GM11168 (cell line): ENCODE measurements around the gene TNS1.

ENCODE experiments used
- in situ Hi-C: fragments of 300-500 bp; cut with MboI; formaldehyde crosslinking; loops from one replicate; pipeline ENCODE4 v1.12.0; 2022; ENCODE audit warnings: low sequenced_read_pairs; ENCODE audit not compliant: unreplicated experiment

TNS1 gene

GRCh38 chr2:217797165-217797564 is 205.6 kb downstream of the TNS1 start:
- in situ Hi-C loops = loop anchor here (25.0 kb wide), 1 partner anchor 290 kb away; no protein-coding TSS in a partner anchor

DNA sequence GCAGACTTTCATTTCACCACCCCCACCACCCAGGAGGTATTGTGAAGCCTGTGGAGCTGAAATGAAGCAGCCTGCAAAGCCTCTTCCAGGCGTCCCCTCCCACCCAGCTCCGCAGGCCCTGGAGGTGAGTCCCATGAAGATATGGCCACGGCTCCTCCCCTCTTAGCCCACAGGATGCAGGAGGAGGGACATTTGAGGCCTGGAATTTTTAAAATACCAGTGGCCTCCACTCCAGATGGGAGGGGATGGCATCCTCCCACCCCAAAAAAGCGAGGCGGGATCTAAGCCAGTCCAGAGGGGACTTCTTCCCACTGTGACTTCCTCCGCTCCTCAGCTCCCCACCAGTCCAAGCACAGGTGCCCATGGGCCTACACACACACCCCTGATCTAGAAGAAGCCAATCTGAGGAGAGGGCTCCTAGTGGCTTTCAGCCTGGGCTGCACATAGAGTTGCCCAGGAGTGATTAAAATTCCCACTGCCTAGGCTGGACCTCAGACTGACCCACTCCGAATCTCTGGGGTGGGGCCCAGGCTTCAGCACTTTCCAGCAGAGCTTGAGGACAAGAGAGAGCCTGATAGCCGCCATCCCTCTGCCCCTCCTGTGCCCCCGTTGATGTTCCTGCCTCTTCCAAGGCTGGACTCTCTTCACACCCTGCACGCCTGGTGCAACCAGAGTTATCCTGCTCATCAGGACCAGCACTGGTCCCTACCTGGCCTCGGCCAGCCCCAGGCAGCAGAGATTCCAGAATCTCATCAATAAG is 206.9 kb downstream of the TNS1 start:
- in situ Hi-C loops = loop anchor here (25.0 kb wide), 1 partner anchor 291 kb away; no protein-coding TSS in a partner anchor

DNA sequence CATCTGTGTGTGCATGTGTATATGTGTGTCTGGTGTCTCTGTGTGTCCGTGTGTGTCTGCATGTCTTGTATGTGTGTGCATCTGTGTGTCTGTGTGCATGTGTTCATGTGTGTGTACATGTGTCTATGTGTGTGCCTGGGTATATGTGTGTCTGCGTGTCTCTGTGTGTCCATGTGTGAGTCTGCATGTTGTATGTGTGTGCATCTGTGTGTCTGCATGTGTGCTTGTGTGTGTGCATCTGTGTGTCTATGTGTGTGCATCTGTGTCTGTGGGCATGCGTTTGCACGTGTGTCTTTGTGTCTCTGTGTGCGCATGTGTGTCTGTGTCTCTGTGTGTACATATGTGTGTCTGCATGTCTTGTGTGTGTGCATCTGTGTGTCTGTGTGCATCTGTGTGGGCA is 207.7 kb downstream of the TNS1 start:
- in situ Hi-C loops = loop anchor here (25.0 kb wide), 1 partner anchor 292 kb away; no protein-coding TSS in a partner anchor

DNA sequence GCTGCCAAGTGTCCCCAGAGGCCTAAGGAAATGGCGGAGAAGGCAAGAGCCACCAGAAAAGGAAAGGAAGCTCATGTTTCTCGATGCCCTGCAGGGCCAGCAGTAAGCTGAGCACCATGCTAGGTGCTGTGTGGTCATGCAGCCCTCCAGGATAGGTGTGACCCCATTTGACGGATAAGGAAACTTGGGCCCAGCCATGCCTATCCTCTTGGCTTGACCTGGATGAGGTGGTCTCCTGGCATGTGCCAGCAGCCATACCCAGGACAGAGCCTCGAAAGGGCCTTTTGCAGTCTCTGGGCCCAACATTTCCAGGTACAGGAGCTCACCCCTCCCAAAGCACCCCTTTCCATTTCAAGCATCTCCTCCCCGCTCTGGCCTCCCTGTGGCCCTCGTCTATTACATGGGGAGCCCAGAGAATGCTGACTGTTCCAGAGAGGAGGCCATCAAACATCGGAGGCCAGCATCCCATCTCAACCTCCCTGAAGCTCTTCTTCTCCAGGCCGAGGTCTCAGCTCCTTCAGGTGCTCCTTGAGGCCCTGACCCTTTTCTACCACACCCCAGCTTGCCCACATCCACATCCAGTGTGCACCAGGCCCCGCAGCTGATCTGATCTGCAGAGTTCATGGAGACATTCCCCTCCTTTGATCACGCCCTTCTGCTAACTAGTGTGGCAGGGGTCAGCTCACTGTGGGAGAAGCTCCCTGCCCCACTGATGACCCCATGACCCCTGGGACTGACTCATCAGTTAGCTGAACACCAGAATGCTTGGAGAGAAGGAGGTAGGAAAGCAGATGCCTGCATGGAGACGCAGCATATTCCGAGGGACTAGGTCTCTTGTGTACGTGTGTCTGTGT is 208.4 kb downstream of the TNS1 start:
- in situ Hi-C loops = loop anchor here (5.0 to 25.0 kb wide), 2 partner anchors 108 to 293 kb away; no protein-coding TSS in a partner anchor

DNA sequence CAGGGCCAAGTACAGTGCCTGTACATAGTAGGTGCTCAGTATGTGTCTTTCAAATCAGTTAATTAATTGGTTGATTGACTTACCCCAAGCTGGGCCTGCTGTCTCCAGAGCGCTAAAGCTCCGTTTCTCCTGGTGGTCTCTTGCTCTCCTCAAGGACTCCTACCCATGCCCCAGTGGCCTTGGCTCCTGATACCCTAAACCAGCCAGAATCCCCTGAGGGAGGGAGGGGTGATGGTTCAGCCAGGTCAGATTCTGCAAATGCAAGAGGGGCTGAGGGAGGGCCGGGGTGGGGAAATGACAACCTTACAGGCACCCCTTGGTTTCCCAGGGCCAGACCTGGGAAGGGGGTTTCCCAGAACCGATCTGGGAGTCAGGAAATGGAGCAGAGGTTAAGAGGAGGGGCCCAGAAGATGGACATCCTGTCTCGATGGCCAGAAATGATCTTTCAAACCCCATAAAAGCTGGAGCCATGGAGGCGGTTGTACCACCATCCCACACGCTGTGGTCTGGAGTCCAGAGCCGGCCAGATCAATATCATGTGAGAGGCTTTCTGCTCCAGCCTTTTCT is 209.1 kb downstream of the TNS1 start:
- in situ Hi-C loops = loop anchor here (5.0 to 25.0 kb wide), 2 partner anchors 109 to 294 kb away; no protein-coding TSS in a partner anchor

- in situ Hi-C loops = loop anchor here (5.0 to 25.0 kb wide), 2 partner anchors 109 to 294 kb away; no protein-coding TSS in a partner anchor
Observed at GRCh38 chr2:217792626-217793527, 209.9 kb downstream of the TNS1 start.

GRCh38 chr2:217791551-217791950 is 211.2 kb downstream of the TNS1 start:
- in situ Hi-C loops = loop anchor here (5.0 to 25.0 kb wide), 2 partner anchors 111 to 296 kb away; no protein-coding TSS in a partner anchor

DNA sequence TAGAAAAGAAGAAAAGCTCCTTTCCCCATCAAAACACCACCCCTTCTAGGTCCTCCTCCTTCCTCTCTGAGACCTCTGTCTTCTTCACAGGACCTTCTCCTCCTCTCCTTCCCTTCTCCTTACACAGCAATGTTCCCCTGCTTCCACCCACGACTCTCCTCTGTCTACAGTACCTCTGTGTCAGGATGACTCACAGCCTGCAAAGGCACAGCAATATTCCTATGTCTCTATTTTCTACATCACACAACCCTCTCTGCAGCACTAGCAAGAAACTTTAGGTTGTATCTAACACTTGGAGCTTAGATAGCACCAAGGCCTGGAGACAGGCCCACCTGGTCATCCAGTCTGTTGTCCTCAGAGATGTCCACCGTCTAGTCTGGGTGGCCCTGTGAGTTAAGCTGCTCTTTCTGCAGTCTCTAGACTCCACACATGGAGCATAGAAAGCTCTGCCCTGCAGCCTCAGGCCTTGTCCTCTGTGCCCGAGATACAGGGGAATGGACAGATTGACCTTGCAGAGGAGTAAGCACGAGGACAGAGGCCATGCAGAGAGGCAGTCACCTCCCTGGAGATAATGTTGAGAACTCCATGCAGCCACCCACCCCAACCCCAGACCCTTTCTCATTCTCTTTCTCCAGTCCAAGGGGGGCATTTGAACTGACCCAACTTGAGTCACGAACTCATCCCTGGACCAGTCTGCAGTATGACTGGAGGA is 212.0 kb downstream of the TNS1 start:
- in situ Hi-C loops = loop anchor here (5.0 to 25.0 kb wide), 2 partner anchors 111 to 296 kb away; no protein-coding TSS in a partner anchor

DNA sequence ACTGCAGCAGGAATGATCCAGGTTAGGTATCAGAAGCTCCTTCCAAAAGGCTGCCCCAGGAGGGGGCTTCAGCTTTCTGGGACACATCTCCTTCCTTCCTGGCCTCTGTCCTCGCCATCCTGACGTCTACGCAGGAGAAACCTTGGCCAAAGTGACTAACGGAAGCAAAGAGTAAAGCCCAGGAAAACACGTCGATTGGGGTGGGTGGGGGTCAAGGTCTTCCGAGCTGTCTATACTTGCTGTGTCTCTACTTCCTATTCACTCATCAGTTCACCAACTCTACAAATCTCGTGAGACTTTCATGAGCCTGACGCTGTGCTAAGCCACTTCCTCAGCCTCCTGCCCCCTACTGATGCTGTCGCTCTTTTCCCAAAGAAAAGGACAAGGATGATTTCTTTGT is 212.6 kb downstream of the TNS1 start:
- in situ Hi-C loops = loop anchor here (5.0 to 25.0 kb wide), 2 partner anchors 112 to 297 kb away; no protein-coding TSS in a partner anchor

- in situ Hi-C loops = loop anchor here (5.0 to 25.0 kb wide), 2 partner anchors 113 to 298 kb away; no protein-coding TSS in a partner anchor
Observed at GRCh38 chr2:217789736-217790181, 213.0 kb downstream of the TNS1 start.

GRCh38 chr2:217789003-217789735 is 213.6 kb downstream of the TNS1 start:
- in situ Hi-C loops = loop anchor here (25.0 kb wide), 1 partner anchor 298 kb away; no protein-coding TSS in a partner anchor

DNA sequence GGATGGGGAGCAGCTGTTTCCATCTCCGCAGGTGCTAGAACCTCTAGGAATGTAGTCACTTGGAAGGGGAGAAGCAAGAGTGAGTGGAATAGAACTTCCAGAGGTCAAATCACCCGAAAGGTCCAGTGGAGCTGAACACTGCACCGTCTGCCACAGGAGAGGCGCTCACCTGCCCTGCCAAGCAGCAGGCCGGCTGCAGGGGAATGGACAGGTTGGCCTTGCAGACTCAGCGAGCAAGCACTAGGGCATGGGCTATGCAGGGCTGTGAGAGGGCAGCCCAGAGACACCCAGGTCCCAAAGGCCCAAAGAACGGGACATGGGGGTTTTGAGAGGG is 214.2 kb downstream of the TNS1 start:
- in situ Hi-C loops = loop anchor here (25.0 kb wide), 1 partner anchor 299 kb away; no protein-coding TSS in a partner anchor

DNA sequence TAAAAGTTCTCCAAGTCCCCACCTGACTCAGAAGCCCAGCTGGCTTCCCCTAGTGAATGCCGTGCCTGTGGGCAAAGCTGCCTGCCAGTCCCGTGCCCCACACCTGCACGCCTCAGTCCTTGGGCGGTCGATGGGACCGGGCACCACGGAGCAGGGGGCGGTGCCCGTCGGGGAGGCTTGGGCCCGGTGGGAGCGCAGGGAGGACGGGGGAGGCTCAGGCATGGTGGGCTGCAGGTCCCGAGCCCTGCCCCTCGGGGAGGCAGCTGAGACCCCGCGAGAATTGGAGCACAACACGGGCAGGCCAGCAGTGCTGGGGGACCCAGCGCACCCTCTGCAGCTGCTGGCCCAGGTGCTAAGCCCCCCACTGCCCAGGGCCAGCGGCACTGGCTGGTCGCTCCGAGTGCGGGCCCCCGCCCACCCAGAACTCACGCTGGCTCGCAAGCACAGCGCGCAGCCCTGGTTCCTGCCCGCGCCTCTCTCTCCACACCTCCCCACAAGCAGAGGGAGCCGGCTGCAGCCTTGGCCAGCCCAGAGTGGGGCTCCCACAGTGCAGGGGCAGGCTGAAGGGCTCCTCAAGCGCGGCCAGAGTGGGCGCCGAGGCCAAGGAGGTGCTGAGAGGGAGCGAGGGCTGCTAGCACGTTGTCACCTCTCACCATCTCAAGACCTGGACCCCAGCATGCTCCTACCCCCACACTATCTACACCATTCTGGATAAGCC is 215.5 kb downstream of the TNS1 start:
- in situ Hi-C loops = loop anchor here (25.0 kb wide), 1 partner anchor 300 kb away; no protein-coding TSS in a partner anchor

DNA sequence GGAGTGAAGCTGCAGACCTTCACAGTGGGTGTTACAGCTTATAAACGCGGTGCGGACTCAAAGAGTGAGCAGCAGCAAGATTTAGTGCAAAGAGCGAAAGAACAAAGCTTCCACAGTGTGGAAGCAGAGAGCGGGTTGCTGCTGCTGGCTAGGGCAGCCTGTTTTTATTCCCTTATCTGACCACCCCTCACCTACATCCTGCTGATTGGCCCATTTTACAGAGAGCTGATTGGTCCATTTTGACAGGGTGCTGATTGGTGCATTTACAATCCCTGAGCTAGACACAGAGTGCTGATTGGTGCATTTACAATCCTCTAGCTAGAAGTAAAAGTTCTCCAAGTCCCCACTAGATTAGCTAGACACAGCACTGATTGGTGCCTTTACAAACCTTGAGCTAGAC is 216.2 kb downstream of the TNS1 start:
- in situ Hi-C loops = loop anchor here (25.0 kb wide), 1 partner anchor 301 kb away; no protein-coding TSS in a partner anchor

GRCh38 chr2:217785544-217786045 is 217.2 kb downstream of the TNS1 start:
- in situ Hi-C loops = loop anchor here (25.0 kb wide), 1 partner anchor 302 kb away; no protein-coding TSS in a partner anchor

DNA sequence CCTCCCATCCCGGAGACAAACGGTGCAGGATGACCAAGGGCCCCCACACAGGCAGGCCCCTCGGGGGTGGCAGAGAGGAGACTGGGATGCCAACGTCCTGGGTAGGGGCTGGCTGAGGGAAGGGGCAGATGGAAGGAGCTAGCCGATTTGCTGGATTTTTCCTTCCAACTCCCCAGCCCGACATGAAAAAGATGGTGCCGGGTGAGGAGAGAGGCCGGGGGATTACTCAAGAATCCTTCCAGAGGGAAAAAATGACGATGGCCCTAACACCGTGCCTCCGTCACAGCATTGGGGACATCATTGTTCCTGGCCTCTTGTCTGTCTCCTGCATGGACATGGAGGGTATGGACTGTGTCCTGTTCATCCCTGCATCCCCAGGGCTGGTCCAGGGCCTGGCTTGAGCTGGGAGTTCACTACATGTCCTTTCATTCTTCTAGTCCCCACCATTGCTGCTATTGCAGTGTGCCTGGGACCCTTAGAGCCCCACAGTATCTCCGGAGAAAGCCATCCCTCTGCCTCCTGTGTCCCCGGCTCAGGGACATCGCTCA is 217.7 kb downstream of the TNS1 start:
- in situ Hi-C loops = loop anchor here (25.0 kb wide), 1 partner anchor 302 kb away; no protein-coding TSS in a partner anchor
